Thyroid gland (tissue), 4 donors: Measurements from ENCODE around the gene OR2AG2.

ENCODE experiments used
- POLR2A ChIP-seq, 2 donors: fragments of 450-650 bp; IDR thresholded peaks; one replicate each; pipeline ENCODE4 v1.6.1; 2017; ENCODE audit warnings: antibody characterized with exemption in 2 of 2, mild to moderate bottlenecking in 2 of 2, moderate library complexity in 1 of 2
- TF ChIP-seq, protein P1 (sequence below), 6 experiments: fragments of 200-600 bp in 3 of 6; fragments of 450-650 bp in 3 of 6; sonication (generic) in 3 of 6; IDR thresholded peaks; one replicate each; pipeline ENCODE4 v1.5.1; 2016 to 2019; ENCODE audit warnings: antibody characterized with exemption in 6 of 6, mild to moderate bottlenecking in 2 of 6, inconsistent platforms in 1 of 6, moderate library complexity in 1 of 6

DNA sequence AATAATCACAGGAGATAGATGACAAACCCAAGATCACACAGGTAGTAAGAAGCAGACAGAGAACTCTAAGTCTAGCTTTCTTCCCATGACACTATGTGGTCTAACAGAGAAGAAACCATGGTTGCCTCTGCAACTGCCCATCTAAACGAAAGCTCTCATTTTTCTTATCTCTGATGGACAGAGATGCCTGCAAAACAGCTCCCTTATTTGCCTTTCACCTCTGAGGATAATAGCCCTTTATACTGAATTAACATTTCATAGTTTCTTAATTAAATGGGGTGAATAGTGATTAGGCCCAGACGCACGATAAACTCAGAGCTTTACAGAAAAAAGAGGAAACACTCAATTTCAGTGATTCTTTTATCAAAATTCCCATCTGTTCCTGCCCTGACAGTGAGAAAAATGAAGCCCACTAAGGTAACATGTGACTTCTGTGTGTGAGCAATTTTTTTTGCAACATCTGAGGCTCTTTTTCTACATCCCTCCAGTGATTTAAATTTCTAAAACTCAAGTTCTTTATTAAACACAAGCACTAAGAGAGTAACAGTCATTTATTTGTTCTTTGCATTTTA, 24.6 kb downstream of the OR2AG2 start:
- TF ChIP-seq, protein P1, sequence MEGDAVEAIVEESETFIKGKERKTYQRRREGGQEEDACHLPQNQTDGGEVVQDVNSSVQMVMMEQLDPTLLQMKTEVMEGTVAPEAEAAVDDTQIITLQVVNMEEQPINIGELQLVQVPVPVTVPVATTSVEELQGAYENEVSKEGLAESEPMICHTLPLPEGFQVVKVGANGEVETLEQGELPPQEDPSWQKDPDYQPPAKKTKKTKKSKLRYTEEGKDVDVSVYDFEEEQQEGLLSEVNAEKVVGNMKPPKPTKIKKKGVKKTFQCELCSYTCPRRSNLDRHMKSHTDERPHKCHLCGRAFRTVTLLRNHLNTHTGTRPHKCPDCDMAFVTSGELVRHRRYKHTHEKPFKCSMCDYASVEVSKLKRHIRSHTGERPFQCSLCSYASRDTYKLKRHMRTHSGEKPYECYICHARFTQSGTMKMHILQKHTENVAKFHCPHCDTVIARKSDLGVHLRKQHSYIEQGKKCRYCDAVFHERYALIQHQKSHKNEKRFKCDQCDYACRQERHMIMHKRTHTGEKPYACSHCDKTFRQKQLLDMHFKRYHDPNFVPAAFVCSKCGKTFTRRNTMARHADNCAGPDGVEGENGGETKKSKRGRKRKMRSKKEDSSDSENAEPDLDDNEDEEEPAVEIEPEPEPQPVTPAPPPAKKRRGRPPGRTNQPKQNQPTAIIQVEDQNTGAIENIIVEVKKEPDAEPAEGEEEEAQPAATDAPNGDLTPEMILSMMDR (IDR thresholded peaks at IDR 0.05), result no peak
- TF ChIP-seq POLR2A (IDR thresholded peaks at IDR 0.05), result no peak
